PFSK-1 (cell line): ENCODE measurements around the gene LILRB3.
A peak's percentile ranks its signal among the peaks of the same experiment; 100 is the strongest.

ENCODE experiments used
- FOXP2 ChIP-seq: optimal IDR thresholded peaks from 2 replicates; pipeline ENCODE3; 2011; ENCODE audit warnings: borderline replicate concordance, control low read depth, inconsistent platforms; ENCODE audit not compliant: insufficient read depth; ENCODE audit errors: extremely low read length, extremely low read depth
- POLR2AphosphoS5 ChIP-seq: IDR thresholded peaks from 2 replicates; pipeline ENCODE4 v1.6.1; 2012; ENCODE audit warnings: low read depth, mild to moderate bottlenecking, control low read depth, low read length, moderate library complexity
- REST ChIP-seq, 2 experiments: IDR thresholded peaks; 2 replicates each; pipeline versions ENCODE4 v1.6.1 to v1.8.0; 2011 to 2012; ENCODE audit warnings: low read depth in 2 of 2, low read length in 2 of 2, control low read depth in 1 of 2, inconsistent platforms in 1 of 2, mild to moderate bottlenecking in 1 of 2, moderate library complexity in 1 of 2; ENCODE audit not compliant: insufficient read depth in 1 of 2
- SIN3A ChIP-seq: IDR thresholded peaks from 2 replicates; pipeline ENCODE4 v1.6.1; 2012; ENCODE audit warnings: mild to moderate bottlenecking, low read length, moderate library complexity, borderline replicate concordance; ENCODE audit not compliant: insufficient read depth
- TAF1 ChIP-seq: IDR thresholded peaks from 2 replicates; pipeline ENCODE4 v1.6.1; 2012; ENCODE audit warnings: low read length, control low read depth, borderline replicate concordance; ENCODE audit not compliant: insufficient read depth

LILRB3 gene

DNA sequence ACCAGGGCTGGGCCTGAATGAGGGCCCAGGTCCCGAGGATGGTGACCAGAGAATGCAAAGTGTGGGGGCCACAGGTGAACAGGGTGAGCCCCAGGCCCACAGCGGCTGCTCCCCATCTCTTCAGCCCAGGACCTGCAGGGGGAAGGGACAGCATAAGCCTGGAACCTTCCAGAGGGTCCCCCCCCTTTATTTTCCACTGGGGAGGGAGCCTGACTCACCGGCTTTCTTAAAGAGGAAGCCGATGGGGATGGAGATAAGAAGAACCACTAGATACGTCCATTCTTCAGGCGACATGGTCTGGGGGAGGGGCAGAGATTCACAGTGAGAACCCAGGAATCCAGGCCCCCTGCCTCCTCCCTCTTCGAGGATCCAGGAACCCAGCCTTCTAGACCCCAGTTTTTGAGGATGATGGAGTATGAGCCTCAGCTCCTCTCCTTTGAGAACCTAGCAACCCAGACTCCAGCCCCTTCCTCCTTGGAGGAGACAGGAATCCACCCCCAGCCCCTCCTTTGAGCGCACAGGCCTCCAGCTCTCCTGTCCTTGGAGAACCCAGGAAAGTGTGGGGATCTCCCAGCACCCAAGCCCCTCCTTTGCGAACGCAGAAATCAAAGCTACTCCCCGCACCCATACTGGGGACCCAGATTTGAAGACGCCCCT lies 34.5 kb downstream of the LILRB3 start:
- TF ChIP-seq POLR2AphosphoS5 (no peak), SIN3A (no peak), REST (IDR thresholded peaks at IDR 0.05; ENCODE audit: insufficient read depth in 1 of 2, low read depth in 2 of 2, low read length in 2 of 2) (no peak), TAF1 (no peak), FOXP2 (no peak)

DNA sequence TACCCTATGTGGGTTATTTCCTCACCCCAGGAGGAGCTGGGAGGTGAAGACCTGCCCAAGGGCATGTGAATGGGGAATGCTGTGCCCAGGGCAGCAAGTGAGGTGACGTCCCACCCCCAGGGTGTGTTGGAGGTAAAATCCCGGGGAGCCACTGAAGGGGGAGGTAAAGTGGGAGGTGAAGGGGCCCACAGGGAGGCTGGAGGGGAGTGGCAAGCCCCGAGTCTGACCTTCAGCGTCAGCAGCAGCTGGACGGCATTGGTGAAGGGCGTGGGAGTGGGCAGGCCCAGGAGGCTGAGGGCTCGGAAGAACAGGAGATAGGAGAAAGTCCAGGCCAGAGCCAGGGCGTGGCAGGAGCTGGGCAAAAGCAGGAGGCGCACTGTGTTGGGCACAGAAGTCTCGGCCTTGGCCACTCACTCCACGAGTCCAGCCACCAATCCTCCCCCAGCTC lies 35.8 kb downstream of the LILRB3 start:
- TF ChIP-seq POLR2AphosphoS5 (no peak), TAF1 (no peak), SIN3A (no peak), FOXP2 (no peak), REST (IDR thresholded peaks at IDR 0.05; ENCODE audit: insufficient read depth in 1 of 2, low read depth in 2 of 2, low read length in 2 of 2) (no peak)

DNA sequence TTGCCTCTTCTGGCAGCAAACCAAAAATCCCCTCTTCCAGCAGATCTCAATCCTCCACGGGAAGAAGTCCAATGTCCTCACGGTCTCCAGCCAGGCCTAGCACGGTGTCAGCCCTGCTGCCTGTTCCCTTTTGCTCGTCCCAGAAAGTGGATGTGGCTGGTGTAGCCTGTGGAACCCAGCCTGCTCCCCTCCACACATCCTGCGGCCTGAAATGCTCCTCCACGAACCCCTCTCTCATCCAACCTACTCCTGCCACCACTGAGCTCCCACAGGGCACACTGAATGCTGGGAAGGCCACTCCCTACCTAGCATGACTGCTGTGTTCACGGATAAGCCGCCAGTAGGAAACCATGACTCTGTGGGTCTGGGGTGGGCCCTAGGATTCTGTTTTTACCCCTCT lies 36.5 kb downstream of the LILRB3 start:
- TF ChIP-seq POLR2AphosphoS5 (no peak), REST (IDR thresholded peaks at IDR 0.05; ENCODE audit: insufficient read depth in 1 of 2, low read depth in 2 of 2, low read length in 2 of 2) (no peak), SIN3A (no peak), FOXP2 (no peak), TAF1 (no peak)

GRCh38 chr19:54183431-54183830 lies 39.4 kb downstream of the LILRB3 start:
- no peak for TF ChIP-seq SIN3A
- 0 out of 2 replicates have a peak, but pooled peaks have one; percentile 16 for TF ChIP-seq POLR2AphosphoS5

DNA sequence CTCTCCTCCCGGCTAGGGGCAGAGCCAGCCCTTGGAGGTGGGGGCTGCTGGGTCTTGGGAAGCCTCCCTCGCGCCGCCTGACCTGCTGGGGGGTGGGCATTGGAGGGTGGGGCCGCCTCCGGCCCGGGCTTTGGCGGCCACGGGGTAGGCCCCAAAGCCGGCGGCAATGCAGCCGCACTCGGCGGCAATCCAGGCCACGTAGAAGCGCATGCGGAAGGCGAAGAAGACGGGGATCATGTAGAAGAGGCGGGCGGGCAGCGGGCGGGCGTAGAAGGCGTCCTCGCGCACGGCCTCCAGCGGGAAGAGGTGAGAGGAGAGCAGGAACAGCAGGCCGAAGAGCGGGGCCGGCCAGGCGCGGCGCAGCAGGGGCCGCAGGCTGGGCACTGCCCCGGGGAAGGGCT lies 42.1 kb downstream of the LILRB3 start:
- TF ChIP-seq POLR2AphosphoS5 (no peak), TAF1 (no peak)

DNA sequence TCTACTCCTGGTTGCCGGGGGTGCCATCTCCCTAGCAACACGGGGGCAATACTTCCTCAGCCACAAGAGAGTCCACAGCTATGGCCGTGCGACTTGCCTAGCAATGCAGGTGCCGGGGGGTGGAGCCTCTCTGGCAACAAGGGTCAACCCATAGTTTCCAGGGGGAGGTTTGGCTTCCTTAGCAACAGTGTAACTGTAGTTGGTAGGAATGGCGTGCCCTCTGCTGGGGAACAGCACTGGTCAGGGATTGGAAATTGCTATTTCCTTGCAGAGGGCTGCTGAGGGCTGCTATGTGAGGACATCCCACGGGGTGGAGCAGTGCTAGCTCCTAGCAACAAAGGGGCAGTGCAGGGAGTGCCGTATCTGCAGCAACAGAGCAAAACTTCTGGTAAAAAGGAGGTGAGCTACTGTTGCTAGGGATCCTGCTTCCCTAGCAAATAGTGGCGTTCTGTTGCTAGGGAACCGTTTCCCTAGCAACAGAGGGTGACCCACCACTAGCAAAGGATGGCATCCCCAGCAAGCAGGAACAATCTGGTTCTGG lies 42.8 kb downstream of the LILRB3 start:
- TF ChIP-seq FOXP2 (no peak), POLR2AphosphoS5 (no peak), REST (IDR thresholded peaks at IDR 0.05; ENCODE audit: insufficient read depth in 1 of 2, low read depth in 2 of 2, low read length in 2 of 2) (no peak), SIN3A (no peak), TAF1 (no peak)
